NOMO-1 treated with DMSO at 0.1 percent for 48 hours (cell line): ENCODE results near the gene NAALADL2.

Source experiments
- DNase-seq: peaks from one replicate; lab custom pipeline; 2025; ENCODE audit not compliant: unreplicated experiment; lab: John Stamatoyannopoulos, UW

NAALADL2 gene

GRCh38 chr3:175295248-175296130, 436.4 kb downstream of the NAALADL2 start:
- DNase-seq, result no peak

- DNase-seq, result no peak
Observed at GRCh38 chr3:175297216-175297615, 438.1 kb downstream of the NAALADL2 start.

- DNase-seq, result no peak
Observed at GRCh38 chr3:175301741-175302140, 442.6 kb downstream of the NAALADL2 start.

GRCh38 chr3:175304404-175304803, 445.3 kb downstream of the NAALADL2 start:
- DNase-seq, result no peak

- DNase-seq, result no peak
Observed at GRCh38 chr3:175307642-175308041, 448.5 kb downstream of the NAALADL2 start.

GRCh38 chr3:175308097-175308496, 449.0 kb downstream of the NAALADL2 start:
- DNase-seq, result no peak

- DNase-seq, result no peak
Observed at GRCh38 chr3:175310046-175310445, 450.9 kb downstream of the NAALADL2 start.

GRCh38 chr3:175311404-175311803, 452.3 kb downstream of the NAALADL2 start:
- no peak for DNase-seq

- DNase-seq, result no peak
Observed at GRCh38 chr3:175311946-175312345, 452.8 kb downstream of the NAALADL2 start.

GRCh38 chr3:175312791-175313190, 453.7 kb downstream of the NAALADL2 start:
- no peak for DNase-seq

- no peak for DNase-seq
Observed at GRCh38 chr3:175316799-175317198, 457.7 kb downstream of the NAALADL2 start.

- DNase-seq, result no peak
Observed at GRCh38 chr3:175325440-175325839, 466.3 kb downstream of the NAALADL2 start.

GRCh38 chr3:175326041-175326440, 466.9 kb downstream of the NAALADL2 start:
- peak; percentile 4 for DNase-seq

- DNase-seq, result no peak
Observed at GRCh38 chr3:175329373-175329772, 470.2 kb downstream of the NAALADL2 start.

GRCh38 chr3:175335229-175335628, 476.1 kb downstream of the NAALADL2 start:
- no peak for DNase-seq

GRCh38 chr3:175336406-175337133, 477.4 kb downstream of the NAALADL2 start:
- DNase-seq, result no peak

- DNase-seq, result no peak
Observed at GRCh38 chr3:175337631-175338030, 478.5 kb downstream of the NAALADL2 start.

GRCh38 chr3:175338775-175339535, 479.8 kb downstream of the NAALADL2 start:
- DNase-seq, result no peak

GRCh38 chr3:175340338-175341015, 481.3 kb downstream of the NAALADL2 start:
- no peak for DNase-seq

GRCh38 chr3:175342196-175342595, 483.1 kb downstream of the NAALADL2 start:
- DNase-seq, result no peak

GRCh38 chr3:175343946-175344345, 484.8 kb downstream of the NAALADL2 start:
- DNase-seq, result no peak
